Kidney epithelial cell (primary cell): ENCODE data around the gene PTPN12. TPM values are rescaled to one million over a fixed set of nuclear protein-coding genes. Genes with fewer than 3 reads are reported as not detected.

Experiments used
- DNase-seq: peaks from one replicate; pipeline ENCODE4 v3.0.0-alpha.2; 2010; ENCODE audit warnings: low read depth
- H3K27me3 ChIP-seq: 2 replicates; pipeline ENCODE4 v1.6.0; 2011; ENCODE audit warnings: low read length; ENCODE audit not compliant: control insufficient read depth, insufficient read depth
- H3K36me3 ChIP-seq: 2 replicates; pipeline ENCODE4 v1.5.1; 2011; ENCODE audit warnings: low read length; ENCODE audit not compliant: control insufficient read depth, insufficient read depth
- H3K4me3 ChIP-seq: 2 replicates; pipeline ENCODE4 v1.5.1; 2011; ENCODE audit warnings: low read depth, mild to moderate bottlenecking, control low read depth, low read length
- total RNA-seq: library from RNA; depleted of rRNA; stranded (reverse); fragments of >200 nt; gene quantifications from 2 replicates; pipeline ENCODE4 v1.2.3, GENCODE V29; 2015
- TF ChIP-seq, protein P1 (sequence below): IDR thresholded peaks from 2 replicates; pipeline ENCODE4 v1.5.1; 2011; ENCODE audit warnings: mild to moderate bottlenecking, moderate library complexity, low read length, control low read depth, inconsistent platforms; ENCODE audit not compliant: insufficient read depth, poor library complexity, severe bottlenecking

Gene PTPN12
- total RNA-seq, 1 donor from 2014 or later, result 57.7 TPM

DNA sequence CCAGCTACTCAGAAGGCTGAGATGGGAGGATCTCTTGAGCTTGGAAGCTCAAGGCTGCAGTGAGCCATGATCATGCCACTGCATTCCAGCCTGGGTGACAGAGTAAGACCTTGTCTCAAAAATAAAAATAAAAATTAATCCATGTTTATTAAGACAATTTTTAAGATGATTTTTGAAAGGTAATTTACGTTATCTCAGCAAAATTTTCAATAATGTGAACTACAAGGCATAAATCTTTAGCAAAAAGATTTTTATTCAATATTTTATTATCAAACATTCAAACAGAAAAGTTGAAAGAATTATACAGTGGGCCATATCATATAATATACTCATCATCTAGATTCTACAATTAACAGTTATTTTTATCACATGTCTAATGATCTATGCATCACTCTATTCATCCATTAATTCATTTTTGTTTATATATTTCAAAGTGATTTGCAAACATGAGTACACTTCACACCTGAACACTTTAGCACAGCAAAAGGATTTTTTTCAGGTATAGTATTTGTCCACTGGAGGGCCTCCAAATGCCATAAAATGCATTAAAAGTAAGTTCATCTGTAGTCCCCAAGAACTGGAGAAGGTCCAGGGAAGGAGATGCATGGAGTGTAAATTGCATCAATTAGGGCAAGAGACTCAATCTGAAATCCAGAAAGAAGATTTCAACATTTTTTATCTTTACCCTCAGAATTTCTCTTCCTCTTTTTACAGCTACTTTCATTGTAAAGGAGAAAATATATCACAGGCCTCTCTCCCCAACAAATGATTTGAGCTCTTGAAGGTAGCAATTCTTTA, 120.5 kb downstream of the PTPN12 start:
- TF ChIP-seq, protein P1, sequence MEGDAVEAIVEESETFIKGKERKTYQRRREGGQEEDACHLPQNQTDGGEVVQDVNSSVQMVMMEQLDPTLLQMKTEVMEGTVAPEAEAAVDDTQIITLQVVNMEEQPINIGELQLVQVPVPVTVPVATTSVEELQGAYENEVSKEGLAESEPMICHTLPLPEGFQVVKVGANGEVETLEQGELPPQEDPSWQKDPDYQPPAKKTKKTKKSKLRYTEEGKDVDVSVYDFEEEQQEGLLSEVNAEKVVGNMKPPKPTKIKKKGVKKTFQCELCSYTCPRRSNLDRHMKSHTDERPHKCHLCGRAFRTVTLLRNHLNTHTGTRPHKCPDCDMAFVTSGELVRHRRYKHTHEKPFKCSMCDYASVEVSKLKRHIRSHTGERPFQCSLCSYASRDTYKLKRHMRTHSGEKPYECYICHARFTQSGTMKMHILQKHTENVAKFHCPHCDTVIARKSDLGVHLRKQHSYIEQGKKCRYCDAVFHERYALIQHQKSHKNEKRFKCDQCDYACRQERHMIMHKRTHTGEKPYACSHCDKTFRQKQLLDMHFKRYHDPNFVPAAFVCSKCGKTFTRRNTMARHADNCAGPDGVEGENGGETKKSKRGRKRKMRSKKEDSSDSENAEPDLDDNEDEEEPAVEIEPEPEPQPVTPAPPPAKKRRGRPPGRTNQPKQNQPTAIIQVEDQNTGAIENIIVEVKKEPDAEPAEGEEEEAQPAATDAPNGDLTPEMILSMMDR, result peak; percentile 48
- Histone ChIP-seq H3K27me3 (no peaks in the 10 kb centered on the region), H3K4me3 (no peak overlapping the region), H3K36me3 (no peaks in the 10 kb centered on the region)
- DNase-seq, result no peak

DNA sequence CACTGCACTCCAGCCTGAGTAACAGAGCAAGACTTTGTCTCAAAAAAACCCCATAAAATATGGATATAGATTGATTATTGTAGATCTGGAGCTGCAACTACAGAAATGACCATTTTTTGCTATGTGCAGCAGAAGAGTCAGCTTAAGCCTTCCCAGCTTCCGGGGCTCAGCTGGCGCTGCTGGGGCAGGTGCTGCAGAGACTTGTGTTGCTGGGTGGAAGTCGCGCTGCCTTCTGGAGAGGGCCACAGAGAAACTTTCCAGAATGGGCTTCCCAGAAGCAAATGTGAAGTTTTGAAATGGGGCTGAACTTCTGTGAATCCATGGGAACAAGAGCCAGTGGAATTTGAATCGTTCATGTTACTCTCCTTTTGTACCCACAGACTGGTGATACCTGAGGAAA, 121.8 kb downstream of the PTPN12 start:
- no peak for DNase-seq
- no peaks in the 10 kb centered on the region for H3K27me3 ChIP-seq
- no peak overlapping the region for H3K4me3 ChIP-seq
- no peaks in the 10 kb centered on the region for H3K36me3 ChIP-seq
- TF ChIP-seq, protein P1, result no peak

DNA sequence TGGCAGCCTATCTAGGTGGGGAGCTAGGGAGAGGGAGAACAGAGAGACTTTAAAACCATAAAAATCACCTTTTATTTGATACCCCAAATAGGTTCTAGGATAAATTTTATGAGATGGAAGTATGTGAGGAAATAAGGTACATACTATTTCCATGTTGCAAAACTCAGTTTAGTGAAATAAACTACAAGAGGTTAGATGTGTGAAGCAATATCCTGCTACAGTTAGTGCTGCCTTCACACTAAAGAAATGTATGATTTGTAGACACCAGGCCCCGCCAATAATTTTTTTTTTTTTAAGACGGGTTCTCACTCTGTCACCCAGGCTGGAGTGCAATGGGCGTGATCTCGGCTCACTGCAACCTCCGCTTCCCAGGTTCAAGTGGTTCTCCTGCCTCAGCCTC, 124.7 kb downstream of the PTPN12 start:
- TF ChIP-seq, protein P1, result no peak
- Histone ChIP-seq H3K36me3 (peaks cover 1% of the 10 kb centered on the region), H3K4me3 (no peak overlapping the region), H3K27me3 (no peaks in the 10 kb centered on the region)
- DNase-seq, result no peak

DNA sequence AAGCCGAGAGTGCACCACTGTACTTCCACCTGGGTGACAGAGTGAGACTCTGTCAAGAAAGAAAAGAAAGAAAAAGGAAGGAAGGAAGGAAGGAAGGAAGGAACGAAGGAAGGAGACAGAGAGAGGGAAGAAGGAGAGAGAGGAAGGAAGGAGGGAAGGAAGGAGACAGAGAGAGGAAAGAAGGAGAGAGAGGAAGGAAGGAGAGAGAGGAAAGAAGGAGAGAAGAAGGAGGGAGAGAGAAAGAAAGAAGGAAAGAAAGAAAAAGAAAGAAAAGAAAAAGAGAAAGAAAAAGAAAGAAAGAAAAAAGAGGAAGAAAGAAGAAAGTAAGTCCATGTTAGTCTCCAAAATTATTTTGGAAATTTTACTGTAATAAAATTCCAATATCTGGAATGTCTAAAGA, 125.8 kb downstream of the PTPN12 start:
- Histone ChIP-seq H3K4me3 (no peak overlapping the region), H3K36me3 (peaks cover 1% of the 10 kb centered on the region), H3K27me3 (no peaks in the 10 kb centered on the region)
- DNase-seq, result no peak
- TF ChIP-seq, protein P1, result no peak

DNA sequence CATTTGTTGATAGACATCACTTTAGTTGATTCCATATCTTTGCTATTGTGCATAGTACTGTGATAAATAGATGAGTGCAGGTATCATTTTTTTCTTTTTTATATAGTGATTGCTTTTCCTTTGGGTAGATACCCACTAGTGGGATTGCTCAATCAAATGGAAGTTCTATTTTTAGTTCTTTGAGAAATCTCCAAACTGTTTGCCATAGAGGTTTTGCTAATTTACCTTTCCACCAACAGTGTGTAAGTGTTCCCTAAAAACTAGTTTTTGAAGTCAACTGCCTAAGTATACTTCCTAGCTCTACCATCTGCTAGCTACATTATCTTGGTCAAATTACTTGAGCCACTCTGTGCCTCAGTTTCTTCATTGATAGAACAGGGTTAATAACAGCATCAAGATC, 127.6 kb downstream of the PTPN12 start:
- no peak overlapping the region for H3K4me3 ChIP-seq
- TF ChIP-seq, protein P1, result no peak
- no peak for DNase-seq
- H3K36me3 ChIP-seq, result peaks cover 1% of the 10 kb centered on the region
- H3K27me3 ChIP-seq, result no peaks in the 10 kb centered on the region

DNA sequence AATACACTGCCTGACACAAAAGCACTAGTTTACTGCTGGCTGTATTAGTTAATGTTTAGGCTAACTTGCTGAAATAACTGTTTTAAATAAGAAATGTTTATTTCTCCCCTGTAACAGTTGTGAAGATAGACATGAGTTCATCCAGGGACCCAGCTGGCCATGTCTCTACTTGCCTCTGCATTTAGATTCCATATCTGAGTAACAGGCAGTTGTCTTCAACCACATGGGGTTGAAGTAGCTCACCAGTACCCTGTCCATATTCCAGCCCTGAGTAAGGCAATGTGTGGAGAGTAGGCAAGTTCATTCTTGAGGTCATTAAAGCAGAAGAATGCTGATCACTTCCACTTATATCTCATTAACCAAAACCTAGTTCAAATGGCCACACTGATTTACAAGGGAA, 128.1 kb downstream of the PTPN12 start:
- TF ChIP-seq, protein P1, result no peak
- no peak for DNase-seq

More for the DNA sequence above, 128.1 kb downstream of the PTPN12 start:
- H3K27me3 ChIP-seq, result no peaks in the 10 kb centered on the region
- H3K4me3 ChIP-seq, result no peak overlapping the region
- H3K36me3 ChIP-seq, result peaks cover 1% of the 10 kb centered on the region
